ENCODE measurements around the gene A4GALT.
"Not testable (repeated sequence)": the region's sequence is repeated elsewhere in the genome, so short reads cannot be mapped to it uniquely, and the experiment has no call there.

A4GALT gene

DNA sequence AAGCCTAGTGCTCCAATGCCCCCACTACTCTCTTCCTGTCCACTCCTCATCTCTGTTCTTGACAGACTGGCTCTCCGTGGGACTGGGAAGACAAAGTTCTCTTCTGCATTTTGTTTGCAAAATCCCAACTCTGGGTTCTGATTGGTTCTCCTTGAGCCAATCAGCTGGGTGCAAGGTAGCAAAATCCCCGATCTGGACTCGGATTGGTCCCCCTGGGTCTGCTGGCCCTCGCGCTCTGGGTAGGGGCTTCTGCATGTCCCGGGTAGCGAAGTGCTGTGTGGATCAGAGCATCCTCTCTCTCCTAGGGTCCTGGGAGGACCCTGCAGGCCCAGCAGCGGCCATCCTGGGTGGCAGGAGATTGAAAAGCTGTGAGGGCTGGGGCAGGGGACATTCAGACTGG lies 22.3 kb upstream of the A4GALT start:
- DNase-seq (ENCODE audit: low spot score) = no peak

DNA sequence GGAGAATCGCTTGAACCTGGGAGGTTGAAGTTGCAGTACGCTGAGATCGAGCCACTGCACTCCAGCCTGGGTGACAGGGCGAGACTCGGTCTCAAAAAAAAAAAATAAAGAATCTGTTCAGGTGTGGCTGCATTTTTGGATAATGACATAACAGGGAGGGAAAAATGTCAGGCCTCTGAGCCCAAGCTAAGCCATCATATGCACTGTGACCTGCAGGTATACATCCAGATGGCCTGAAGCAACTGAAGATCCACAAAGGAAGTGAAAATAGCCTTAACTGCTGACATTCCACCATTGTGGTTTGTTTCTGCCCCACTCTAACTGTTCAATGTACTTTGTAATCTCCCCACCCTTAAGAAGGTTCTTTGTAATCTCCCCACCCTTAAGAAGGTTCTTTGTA lies 19.6 kb upstream of the A4GALT start:
- DNase-seq (ENCODE audit: low spot score) = not testable (repeated sequence)

DNA sequence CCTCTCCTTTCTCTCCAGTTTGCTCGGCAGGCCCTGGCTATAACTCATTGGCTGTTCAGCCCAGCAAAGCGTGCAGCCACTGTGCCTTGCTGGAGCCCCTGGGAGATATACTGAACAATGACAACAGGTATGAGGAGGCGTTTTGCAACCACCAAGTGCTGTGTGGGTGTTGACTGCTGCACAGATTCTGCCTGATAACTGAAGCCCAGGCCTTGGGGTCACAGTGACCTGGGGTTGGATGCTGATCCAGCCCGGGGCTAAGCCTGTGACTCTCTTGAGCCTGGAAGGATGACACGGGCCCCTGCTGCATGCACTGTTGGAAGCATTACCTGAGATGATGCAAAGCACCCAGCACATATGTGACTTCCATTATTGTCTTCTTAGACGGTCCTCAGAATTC lies 13.7 kb upstream of the A4GALT start:
- no peak for DNase-seq (ENCODE audit: low spot score)

DNA sequence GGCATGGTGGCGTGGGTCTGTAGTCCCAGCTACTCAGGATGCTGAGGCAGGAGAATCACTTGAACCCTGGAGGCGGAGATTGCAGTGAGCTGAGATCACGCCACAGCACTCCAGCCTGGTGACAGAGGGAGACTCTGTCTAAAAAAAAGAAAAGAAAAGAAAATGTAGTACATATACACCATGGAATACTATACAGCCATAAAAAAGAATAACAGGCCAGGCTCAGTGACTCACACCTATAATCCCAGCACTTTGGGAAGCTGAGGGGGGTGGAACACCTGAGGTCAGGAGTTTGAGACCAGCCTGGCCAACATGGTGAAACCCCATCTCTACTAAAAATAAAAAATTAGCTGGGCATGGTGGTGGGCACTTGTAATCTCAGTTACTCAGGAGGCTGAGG lies 12.7 kb upstream of the A4GALT start:
- DNase-seq (ENCODE audit: low spot score) = not testable (repeated sequence)

DNA sequence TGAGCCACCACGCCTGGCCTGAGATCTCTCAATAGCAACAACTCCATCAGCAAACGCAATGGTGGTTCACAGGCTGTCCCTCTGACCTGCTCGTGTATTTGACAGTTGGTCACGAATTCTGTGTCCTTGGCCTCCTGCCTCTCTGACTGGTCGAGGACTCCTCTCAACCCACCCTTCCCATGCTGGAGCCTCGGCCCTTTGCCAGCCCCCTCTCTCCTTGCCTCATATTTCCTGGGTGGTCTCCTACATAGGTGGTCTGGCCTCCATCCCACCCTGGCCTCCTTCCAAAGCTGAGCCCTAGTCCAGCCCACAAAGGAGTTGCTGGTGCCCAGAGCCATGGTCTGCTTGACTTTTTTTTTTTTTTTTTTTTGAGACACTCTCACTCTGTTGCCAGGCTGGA lies 11.4 kb upstream of the A4GALT start:
- DNase-seq (ENCODE audit: low spot score) = no peak

DNA sequence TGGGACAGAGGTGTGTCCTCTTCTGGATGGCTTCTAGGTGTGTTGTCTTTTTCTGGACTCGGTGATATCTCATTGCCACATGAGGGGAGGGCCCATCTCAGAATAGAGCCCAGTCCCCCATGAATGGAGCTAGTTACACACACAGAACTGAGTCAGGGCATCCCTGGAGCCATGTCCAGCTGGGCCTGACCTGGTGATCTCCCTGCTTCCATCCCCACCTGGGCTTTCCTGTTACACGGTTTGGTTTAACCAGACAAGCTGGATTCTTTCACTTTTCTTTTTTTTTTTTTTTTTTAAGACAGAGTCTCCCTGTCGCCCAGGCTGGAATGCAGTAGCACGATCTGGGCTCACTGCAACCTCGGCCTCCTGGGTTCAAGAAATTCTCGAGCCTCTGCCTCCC lies 6.1 kb upstream of the A4GALT start:
- no peak for DNase-seq (ENCODE audit: low spot score)

DNA sequence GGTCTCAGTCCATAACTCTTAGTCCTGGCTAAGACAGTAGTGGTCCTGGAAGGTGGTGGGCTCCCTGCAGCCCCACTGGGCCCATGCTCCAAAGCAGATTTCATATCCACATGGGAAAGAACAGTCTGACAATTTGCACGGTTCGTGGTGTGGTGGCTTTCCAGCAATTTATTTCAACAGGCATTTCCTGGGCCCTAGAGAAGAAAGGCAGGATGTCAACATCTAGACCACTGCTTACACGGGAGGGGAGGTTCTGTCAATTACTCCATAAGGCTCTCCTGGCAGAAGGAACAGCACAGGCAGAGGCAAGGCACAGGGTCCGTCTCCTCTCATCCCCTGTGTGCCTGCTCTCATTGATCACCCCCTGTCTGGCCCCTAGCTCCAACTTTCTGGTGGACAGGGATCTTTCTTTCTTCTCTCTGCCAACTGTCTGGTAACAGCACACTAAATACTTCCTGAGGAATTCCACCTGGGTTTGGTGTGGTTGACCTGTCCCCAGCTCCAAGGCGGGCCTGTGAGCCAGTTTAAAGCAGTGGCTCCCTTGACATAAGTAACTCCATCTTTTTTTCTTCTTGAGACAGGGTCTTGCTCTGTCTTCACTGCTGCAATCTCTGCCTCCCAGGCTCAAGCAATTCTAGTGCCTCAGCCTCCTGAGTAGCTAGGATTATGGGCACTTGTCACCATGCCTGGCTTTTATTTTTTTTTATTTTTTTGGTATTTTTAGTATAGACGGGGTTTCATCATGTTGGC lies 5.1 kb upstream of the A4GALT start:
- DNase-seq (ENCODE audit: low spot score) = no peak

DNA sequence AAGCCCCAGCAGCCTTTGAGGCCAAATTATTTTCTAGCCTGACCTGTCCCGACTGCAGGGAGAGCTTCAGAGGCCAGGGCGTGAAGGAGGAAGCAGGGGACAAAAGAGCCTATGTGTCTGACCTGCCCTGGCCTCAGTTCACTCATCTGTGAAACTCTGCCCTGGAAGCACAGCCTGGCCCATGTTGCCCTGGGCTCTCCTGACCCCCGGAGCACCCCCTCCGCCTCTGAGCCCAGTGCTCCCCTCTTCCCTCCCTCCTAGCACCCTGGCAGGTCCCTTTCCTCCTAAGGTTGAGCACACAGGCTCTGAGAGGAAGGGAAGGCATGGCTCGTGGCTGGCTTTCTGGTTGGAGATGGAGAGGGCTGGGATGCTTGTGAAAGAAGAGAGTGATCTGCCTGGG lies 3.4 kb upstream of the A4GALT start:
- DNase-seq (ENCODE audit: low spot score) = no peak

DNA sequence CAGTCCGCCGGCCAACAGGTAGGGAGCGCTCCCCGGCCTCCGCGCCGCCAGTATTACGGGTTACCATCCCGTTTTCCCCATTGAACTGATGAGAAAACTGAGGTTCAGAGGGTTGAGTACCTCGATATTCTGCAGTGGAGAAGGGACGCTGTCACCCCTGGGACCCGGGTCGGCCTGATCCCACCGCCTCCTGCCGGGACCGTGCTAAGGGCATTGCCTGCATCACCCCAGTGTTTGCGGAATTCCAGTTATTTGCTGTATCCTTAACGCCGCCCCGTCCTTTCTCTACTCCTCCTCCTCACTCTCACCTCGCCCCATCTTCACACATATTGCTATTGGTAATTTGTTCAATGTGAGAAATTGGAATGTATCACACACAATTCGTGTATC lies 370 bp upstream of the A4GALT start:
- DNase-seq (ENCODE audit: low spot score) = no peak

DNA sequence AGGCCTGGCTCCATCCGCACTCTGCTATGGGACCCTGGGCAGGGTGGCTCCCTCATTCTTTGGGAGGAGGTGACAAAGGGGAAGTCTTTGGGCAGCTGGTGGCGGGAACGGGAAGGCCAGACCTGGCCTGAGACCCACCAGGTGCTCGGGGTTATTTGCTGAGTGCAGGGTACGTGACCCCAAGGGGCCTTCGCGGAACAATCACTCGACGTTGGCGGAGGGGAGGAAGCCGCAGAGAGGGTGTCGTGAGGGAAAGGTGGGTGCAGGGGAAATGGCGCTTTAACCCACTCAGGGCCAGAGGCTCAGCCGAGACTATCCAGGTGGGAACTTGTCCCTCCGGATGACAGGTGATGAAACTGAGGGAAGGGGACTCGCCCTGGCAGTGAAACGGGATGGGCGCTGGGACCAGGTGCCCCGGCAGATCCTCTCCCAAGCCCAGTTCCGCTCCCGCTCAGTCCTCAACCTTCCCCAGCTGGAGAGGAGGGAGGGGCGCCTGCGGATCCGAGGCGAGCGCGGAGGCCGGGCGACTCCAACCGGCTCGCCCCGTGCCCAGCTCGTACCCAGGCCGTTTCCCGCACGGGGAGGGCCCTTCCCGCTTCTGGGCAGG lies 911 bp downstream of the A4GALT start:
- DNase-seq (ENCODE audit: low spot score) = no peak

DNA sequence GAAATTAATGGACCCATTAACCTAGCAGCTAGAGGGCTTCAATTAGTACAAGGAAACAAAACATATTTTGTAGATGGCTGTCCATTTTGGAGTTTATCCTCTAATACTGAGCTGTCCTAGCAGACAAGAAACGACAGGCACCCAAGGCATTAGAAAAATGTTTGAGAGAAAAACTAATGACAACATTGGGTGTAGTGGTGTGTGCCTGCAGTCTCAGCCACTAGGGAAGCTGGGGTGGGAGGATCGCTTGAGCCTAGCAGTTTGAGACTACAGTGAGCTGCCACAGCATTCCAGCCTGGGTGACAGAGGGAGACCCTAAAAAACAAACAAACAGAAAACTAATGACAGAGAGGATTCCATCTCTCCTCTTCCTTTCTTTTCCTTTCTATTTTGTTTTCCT lies 1.5 kb downstream of the A4GALT start:
- no peak for DNase-seq (ENCODE audit: low spot score)

DNA sequence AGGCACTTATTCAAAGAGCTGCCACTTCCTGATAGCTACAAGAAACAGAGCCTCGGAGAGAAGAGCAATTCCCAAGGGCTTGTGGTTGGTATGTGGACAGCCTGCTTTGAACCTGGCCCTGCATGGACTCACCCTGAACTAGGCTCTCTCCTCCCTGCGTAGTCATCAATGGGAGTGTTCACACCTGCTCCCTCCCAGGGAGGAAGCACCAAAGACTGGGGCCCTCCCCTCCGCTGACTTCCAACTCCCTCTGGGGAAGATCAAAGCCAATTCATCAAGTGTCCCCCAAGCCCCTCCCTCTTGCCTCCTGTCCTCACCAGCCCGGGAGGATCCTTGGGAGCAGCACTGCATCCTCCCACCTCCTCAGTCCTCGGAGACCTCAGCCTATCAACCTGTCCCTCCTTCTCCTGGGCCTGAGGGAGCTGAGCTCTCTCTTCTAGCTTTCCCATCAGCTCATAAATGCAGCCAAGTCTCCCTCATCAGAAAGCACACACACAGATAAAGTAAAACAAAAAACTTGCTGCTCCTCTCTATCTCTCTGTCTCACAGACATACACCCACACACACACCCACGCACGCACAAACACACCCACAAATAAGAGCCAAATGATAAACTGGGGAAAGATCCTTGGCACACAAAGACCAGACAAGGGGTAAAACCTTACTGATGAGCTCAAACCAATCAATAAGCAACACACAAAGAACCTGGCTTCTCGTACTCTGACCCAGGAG lies 3.3 kb downstream of the A4GALT start:
- no peak for DNase-seq (ENCODE audit: low spot score)

DNA sequence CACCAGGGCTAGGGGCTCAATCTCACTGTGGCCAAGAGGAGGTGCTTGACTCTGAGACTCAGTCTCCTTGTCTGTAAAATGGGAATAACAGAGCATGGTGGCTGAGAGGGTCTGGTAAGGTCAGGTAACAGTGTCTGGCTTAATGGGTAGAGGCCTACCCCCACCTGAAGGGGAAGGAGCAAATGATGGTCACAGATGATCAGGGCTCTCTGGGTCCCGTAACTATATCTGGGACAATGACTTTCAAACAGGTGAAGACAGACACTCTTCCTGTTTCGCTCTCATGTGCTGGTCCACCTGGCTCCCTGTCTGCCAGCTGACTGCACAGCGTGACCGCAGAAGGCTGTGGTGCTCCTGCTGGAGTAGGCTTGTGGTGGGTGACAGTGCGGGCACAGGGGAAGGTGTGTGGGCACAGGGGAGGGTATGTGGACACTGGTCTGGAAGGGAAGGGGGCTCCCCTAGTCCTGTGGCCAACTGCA lies 4.0 kb downstream of the A4GALT start:
- DNase-seq (ENCODE audit: low spot score) = peak; percentile 49

DNA sequence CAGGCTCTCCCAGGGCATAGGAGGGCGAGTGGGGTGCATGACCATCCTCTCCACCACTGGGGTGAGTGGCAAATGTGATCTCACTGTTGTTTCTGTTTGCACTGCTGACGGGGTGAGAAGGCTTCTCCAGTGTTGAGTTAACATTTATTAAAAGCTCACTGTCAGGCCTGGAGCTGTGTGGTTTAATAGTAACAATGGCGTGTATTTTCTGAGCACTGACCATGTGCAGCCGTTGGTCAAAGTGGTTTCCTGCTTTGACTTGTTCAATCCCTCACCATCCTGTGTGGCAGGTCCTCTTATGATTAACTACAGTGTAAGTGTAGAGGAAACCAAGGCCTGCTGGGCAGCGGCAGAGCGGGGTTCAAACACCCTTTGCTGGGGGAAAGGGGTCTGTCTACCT lies 4.4 kb downstream of the A4GALT start:
- DNase-seq (ENCODE audit: low spot score) = no peak

DNA sequence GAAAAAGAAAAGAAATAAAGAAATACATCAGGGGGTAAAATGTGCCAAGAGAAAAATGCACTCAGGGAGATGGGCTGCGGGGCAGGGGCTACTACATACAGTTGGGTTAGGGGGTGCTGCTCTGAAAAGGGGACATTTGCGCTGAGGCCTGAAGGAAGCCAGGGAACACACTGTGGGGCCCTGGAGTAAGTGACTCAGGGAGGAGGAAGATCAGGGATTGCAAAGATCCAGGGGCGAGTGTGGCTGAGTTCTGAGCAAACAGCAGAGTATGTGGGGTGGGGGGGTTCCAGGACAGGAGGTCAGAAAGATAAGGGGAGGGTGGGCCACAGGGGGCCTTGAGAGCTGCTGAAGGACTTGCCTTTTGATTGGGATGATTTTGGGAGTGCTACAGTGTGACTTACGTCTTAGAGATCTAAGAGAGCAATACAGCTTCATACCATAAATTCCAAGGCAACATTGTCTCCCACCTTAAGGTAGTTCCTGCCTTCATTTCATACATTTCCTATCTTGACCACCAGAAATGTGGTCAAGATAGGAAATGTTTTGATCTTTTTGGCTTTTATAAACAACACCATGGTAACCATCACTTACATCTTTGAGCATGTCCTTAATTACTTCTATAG lies 5.8 kb downstream of the A4GALT start:
- DNase-seq (ENCODE audit: low spot score) = no peak

DNA sequence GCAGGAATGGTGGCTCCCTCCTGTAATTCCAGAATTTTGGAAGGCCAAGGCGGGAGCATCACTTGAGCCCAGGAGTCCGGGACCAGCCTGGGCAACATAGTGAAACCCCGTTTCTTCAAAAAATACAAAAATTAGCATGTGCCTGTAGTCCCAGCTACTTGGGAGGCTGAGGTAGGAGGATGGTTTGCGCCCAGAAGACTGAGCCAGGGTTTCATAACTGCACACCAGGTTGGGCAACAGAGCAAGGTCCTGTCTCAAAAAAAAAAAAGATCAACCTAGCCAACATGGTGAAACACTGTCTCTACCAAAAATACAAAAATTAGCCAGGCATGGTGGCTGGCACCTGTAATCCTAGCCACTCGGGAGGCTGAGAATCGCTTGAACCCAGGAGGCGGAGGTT lies 6.4 kb downstream of the A4GALT start:
- no peak for DNase-seq (ENCODE audit: low spot score)

DNA sequence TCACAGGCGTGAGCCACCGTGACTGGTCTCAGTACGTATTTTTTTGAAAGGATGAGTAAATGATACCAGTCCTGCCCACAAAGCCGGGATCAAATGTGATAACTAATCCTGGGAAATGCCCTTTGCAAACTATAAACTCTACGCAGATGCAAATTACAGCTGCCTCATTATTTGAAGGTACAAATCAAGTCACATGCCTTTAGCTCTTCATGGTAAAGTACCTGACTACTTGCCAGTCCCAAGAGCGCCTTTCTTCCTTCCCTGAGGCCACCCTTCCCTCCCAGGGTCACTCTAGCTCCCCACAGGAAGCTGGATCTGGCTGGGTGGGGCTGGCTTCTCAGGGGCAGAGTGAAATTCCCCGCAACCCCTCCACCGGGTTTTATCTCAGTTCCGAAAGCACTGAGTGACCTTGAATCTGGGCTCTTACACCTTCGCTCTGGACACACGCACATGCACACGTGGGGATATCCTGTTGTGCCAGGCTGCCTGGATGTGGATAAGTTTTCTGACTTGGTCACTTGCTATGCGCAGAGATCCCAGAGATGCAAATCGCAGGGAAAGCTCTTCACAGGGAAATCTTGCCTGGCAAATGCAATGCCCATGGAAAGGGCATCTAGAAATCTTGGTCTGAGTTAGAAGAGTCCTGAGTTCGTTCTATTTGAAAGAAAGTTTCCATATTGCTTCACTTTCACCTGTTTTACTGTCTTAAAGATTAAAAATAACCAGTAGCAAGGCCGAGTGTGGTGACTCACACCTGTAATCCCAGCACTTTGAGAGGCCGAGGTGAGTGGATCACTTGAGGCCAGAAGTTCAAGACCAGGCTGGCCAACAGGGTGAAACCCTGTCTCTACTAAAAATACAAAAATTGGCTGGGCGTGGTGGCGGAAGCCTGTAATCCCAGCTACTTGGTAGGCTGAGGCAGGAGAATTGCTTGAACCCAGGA lies 8.5 kb downstream of the A4GALT start:
- no peak for DNase-seq (ENCODE audit: low spot score)

DNA sequence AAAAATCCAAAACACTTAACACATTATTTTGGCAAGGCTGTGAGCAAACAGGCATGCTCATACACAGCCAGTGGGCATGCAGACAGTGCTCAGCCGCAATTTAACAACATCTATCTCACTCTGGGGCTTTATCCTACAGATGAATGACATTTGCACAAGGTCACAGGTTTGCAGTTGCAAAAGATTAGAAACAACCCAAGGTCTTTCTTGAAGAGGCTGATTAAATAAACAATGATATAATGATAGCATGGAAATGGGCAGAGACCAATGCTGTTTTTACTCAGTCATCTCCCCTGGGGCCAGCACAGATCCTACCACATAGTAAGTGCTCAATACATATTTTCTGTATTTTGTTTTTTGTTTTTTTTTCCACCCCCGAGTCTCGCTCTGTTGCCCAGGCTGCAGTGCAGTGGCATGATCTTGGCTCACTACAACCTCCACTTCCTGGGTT lies 9.4 kb downstream of the A4GALT start:
- DNase-seq (ENCODE audit: low spot score) = no peak

DNA sequence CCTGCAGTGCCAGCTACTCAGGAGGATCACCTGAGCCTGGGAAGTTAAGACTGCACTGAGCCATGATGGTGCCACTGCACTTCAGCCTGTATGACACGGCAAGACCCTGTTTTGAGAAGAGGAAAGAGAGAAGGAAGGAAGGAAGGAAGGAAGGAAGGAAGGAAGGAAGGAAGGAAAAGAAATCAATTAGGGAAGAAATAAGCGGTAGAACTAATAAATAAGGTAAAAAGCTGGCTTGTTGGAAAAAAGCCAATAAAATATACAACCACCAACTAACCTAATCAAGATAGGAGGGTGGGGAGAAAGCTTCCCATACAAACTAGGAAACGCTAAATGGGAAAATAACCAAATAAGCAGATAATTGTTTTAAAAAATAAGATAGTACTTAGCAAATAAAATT lies 12.3 kb downstream of the A4GALT start:
- no peak for DNase-seq (ENCODE audit: low spot score)

DNA sequence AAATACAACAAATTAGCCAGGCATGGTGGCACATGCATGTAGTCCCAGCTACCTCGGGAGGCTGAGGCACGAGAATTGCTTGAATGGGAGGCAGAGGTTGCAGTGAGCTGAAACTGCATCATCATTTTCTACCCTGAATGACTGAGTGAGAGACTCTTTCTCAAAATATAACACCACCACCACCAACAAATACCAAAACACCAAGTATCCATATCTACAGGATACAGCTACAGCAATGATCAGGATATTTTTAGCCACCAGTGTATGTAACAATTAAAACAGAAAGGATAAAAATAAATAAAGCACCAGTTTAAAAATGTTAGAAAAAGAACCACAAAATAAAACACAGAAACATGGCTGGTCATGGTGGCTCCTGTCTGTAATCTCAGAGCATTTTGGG lies 13.2 kb downstream of the A4GALT start:
- no peak for DNase-seq (ENCODE audit: low spot score)

DNA sequence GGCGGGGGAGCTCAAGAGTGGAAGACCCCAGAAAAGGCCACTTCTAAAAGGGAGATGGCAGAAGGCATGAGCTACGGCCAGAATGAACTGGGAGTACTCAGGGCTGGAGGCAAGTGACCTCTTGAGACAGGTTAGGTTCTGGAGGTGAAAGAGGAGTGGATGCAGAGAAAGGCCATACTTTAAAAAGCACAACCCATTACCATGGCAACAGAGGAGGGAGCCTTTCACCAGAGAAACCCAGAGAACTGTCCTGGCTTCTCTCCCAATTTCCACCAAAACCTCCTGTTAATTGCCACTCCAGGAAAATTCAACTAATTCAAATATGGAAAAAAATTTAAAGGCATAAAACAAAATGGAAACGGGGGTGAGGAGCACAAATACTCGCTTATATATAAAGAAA lies 15.8 kb downstream of the A4GALT start:
- no peak for DNase-seq (ENCODE audit: low spot score)

DNA sequence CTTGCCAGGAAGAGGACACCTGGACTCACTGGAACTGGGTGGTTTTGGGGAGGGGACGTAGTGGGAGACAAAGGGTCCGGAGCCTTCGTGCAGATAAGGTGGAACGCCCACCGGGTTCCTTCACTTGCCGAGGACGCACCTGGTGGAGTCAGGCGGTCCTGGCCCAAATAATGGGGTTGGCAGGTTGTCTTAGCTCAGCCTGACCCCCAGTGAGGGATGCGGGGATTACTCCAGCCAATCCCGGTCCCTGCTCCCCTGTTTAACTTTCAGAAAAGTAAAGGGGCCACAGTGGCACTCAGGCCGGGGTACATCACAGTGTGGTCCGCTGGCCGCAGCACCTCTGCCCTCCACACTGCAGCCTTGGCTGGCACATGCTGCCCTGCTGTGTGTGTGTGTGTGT lies 18.0 kb downstream of the A4GALT start:
- no peak for DNase-seq (ENCODE audit: low spot score)

Data from NAMALWA (cell line).